GM23338 (cell line): Measurements from ENCODE around the gene KCTD3. TPM values are rescaled to one million over a fixed set of nuclear protein-coding genes. Genes with fewer than 3 reads are reported as not detected.
A peak's percentile ranks its signal among the peaks of the same experiment; 100 is the strongest.

Experiments used
- ATAC-seq: fragments of 200-7000 bp; cut with Tn5 transposase; 3 replicates; pipeline ENCODE4 v1.9.1; 2020
- DNase-seq: peaks from one replicate; pipeline ENCODE4 v3.0.0-alpha.2; 2015; ENCODE audit warnings: low spot score
- H2AFZ ChIP-seq: fragments of 200-600 bp; sonication (generic); 2 replicates; pipeline ENCODE4 v1.8.0; 2016; ENCODE audit warnings: antibody characterized with exemption, mild to moderate bottlenecking, moderate library complexity
- H3F3A ChIP-seq: fragments of 200-600 bp; sonication (generic); replicated peaks from 2 replicates; pipeline ENCODE4 v1.8.0; 2017; ENCODE audit warnings: antibody characterized with exemption, mixed run types, low read depth
- H3K27ac ChIP-seq: fragments of 200-600 bp; sonication (generic); 2 replicates; pipeline ENCODE4 v1.6.1; 2016; ENCODE audit warnings: low read depth
- H3K27me3 ChIP-seq: fragments of 200-600 bp; sonication (generic); 2 replicates; pipeline ENCODE4 v1.8.0; 2016; ENCODE audit warnings: mild to moderate bottlenecking, mixed run types, moderate library complexity; ENCODE audit not compliant: insufficient read depth
- H3K36me3 ChIP-seq: fragments of 200-600 bp; sonication (generic); 2 replicates; pipeline ENCODE4 v1.8.0; 2016; ENCODE audit warnings: mild to moderate bottlenecking; ENCODE audit not compliant: insufficient read depth
- H3K4me1 ChIP-seq: fragments of 200-600 bp; sonication (generic); 2 replicates; pipeline ENCODE4 v1.8.0; 2016; ENCODE audit warnings: mild to moderate bottlenecking, moderate library complexity; ENCODE audit not compliant: insufficient read depth
- H3K4me2 ChIP-seq: fragments of 200-600 bp; sonication (generic); 2 replicates; pipeline ENCODE4 v1.7.1; 2017; ENCODE audit warnings: mixed run types
- H3K4me3 ChIP-seq: fragments of 200-600 bp; sonication (generic); 2 replicates; pipeline ENCODE4 v1.6.1; 2016; ENCODE audit warnings: mixed run types
- H3K79me2 ChIP-seq: fragments of 200-600 bp; sonication (generic); replicated peaks from 2 replicates; pipeline ENCODE4 v1.8.0; 2017; ENCODE audit warnings: mild to moderate bottlenecking; ENCODE audit not compliant: insufficient read depth
- H3K9me2 ChIP-seq: fragments of 200-600 bp; sonication (generic); 2 replicates; pipeline ENCODE4 v1.8.0; 2017; ENCODE audit not compliant: insufficient read depth
- H4K20me1 ChIP-seq: fragments of 200-600 bp; sonication (generic); replicated peaks from 2 replicates; pipeline ENCODE4 v1.8.0; 2017; ENCODE audit warnings: mild to moderate bottlenecking; ENCODE audit not compliant: insufficient read depth
- H3K27ac Mint-ChIP-seq: 2 replicates; pipeline ENCODE4 v1.8.0; 2020; ENCODE audit warnings: inconsistent platforms, mild to moderate bottlenecking, moderate library complexity, mixed read lengths
- H3K27me3 Mint-ChIP-seq: 3 replicates; pipeline ENCODE4 v1.8.0; 2022; ENCODE audit warnings: low read depth, mild to moderate bottlenecking, moderate library complexity, mixed read lengths, inconsistent platforms; ENCODE audit not compliant: insufficient read depth, poor library complexity
- H3K36me3 Mint-ChIP-seq: 3 replicates; pipeline ENCODE4 v1.8.0; 2021; ENCODE audit warnings: low read depth, mild to moderate bottlenecking, inconsistent platforms, moderate library complexity, mixed read lengths
- H3K4me1 Mint-ChIP-seq: 3 replicates; pipeline ENCODE4 v1.8.0; 2020; ENCODE audit warnings: mild to moderate bottlenecking, inconsistent platforms, mixed read lengths
- H3K4me3 Mint-ChIP-seq: 3 replicates; pipeline ENCODE4 v1.8.0; 2021; ENCODE audit warnings: moderate library complexity, mild to moderate bottlenecking, inconsistent platforms, mixed read lengths
- H3K9me3 Mint-ChIP-seq: 3 replicates; pipeline ENCODE4 v1.8.0; 2020; ENCODE audit warnings: moderate library complexity, mild to moderate bottlenecking, inconsistent platforms, mixed read lengths
- CREB1 ChIP-seq: fragments of 250-450 bp; sonication (Bioruptor Pico); IDR thresholded peaks from 2 replicates; pipeline ENCODE4 v1.5.0; 2020; ENCODE audit warnings: low read depth, mild to moderate bottlenecking, moderate library complexity
- ETS1 ChIP-seq: IDR thresholded peaks from 2 replicates; pipeline ENCODE4 v1.6.1; 2016; ENCODE audit warnings: antibody characterized with exemption
- EZH2 ChIP-seq: fragments of 200-600 bp; sonication (generic); IDR thresholded peaks from one replicate; pipeline ENCODE4 v1.8.0; 2017; ENCODE audit warnings: antibody characterized with exemption, mild to moderate bottlenecking, low read depth; ENCODE audit not compliant: unreplicated experiment
- EZH2phosphoT487 ChIP-seq: fragments of 200-600 bp; sonication (generic); IDR thresholded peaks from one replicate; pipeline ENCODE4 v1.8.1; 2018; ENCODE audit warnings: antibody characterized with exemption; ENCODE audit not compliant: unreplicated experiment
- JUNB ChIP-seq: IDR thresholded peaks from one replicate; pipeline ENCODE4 v1.6.1; 2016; ENCODE audit warnings: antibody characterized with exemption; ENCODE audit not compliant: unreplicated experiment
- NANOG ChIP-seq: IDR thresholded peaks from 2 replicates; pipeline ENCODE4 v1.6.1; 2016; ENCODE audit warnings: antibody characterized with exemption, borderline replicate concordance
- POLR2AphosphoS5 ChIP-seq: IDR thresholded peaks from 2 replicates; pipeline ENCODE4 v1.6.1; 2016; ENCODE audit warnings: antibody characterized with exemption, low read depth
- STAT1 ChIP-seq: IDR thresholded peaks from one replicate; pipeline ENCODE4 v1.6.1; 2016; ENCODE audit warnings: antibody characterized with exemption; ENCODE audit not compliant: unreplicated experiment
- ZNF114 ChIP-seq: fragments of 250-450 bp; sonication (Bioruptor Pico); IDR thresholded peaks from 2 replicates; pipeline ENCODE4 v1.5.0; 2020; ENCODE audit warnings: mild to moderate bottlenecking, moderate library complexity
- ZNF331 ChIP-seq: fragments of 250-450 bp; sonication (Bioruptor Pico); IDR thresholded peaks from 2 replicates; pipeline ENCODE4 v1.5.0; 2020; ENCODE audit warnings: low read depth, mild to moderate bottlenecking, moderate library complexity
- polyA plus RNA-seq: library from polyadenylated mRNA; unstranded; fragments of >200 nt; fragmentation: Nextera tagmentation; extraction: Ambion mirVana; gene quantifications from 2 replicates; pipeline ENCODE4 v1.2.1, GENCODE V29; 2016
- total RNA-seq: library from RNA; depleted of rRNA; stranded (reverse); fragments of >200 nt; shearing (Covaris generic); gene quantifications from 2 replicates; pipeline ENCODE4 v1.2.3, GENCODE V29; 2014
- TF ChIP-seq, protein P1 (sequence below): IDR thresholded peaks from one replicate; pipeline ENCODE4 v1.6.1; 2018; ENCODE audit warnings: antibody characterized with exemption; ENCODE audit not compliant: unreplicated experiment
- TF ChIP-seq, protein P2 (sequence below), 2 experiments: fragments of 200-600 bp in 1 of 2; sonication (generic) in 1 of 2; conservative IDR thresholded peaks; 2 replicates each; pipeline versions ENCODE4 v1.5.1 to v1.6.1; 2016 to 2017; ENCODE audit warnings: antibody characterized with exemption in 2 of 2, low read depth in 2 of 2, mild to moderate bottlenecking in 2 of 2, moderate library complexity in 1 of 2

KCTD3 gene
- total and polyA plus RNA-seq, 2 experiments from 2014 or later, result 29.4 to 60.3 TPM

GRCh38 chr1:215601276-215601675 is 34.2 kb downstream of the KCTD3 start:
- Histone ChIP-seq H3K27me3 (no peaks in the 10 kb centered on the region), H3K27ac (no peak overlapping the region), H3K79me2 (no peaks in the 10 kb centered on the region), H3K4me3 (no peak overlapping the region), H2AFZ (no peak overlapping the region), H3K36me3 (no peaks in the 10 kb centered on the region), H4K20me1 (no peaks in the 10 kb centered on the region; the same call in 1 of the 2 replicates), H3K4me1 (peaks cover 12% of the 10 kb centered on the region), H3K4me2 (no peak overlapping the region), H3K9me2 (no peaks in the 10 kb centered on the region), H3F3A (no peaks in the 10 kb centered on the region)
- Mint-ChIP-seq H3K36me3 (peaks cover 14% of the 10 kb centered on the region; the same call in 2 of the 3 replicates), H3K4me3 (no peak overlapping the region), H3K27ac (peak overlapping the region; percentile 57; the same call in 1 of the 2 replicates), H3K27me3 (no peaks in the 10 kb centered on the region), H3K4me1 (peaks cover 33% of the 10 kb centered on the region), H3K9me3 (no peaks in the 10 kb centered on the region)
- DNase-seq (no peak), ATAC-seq (no peak)
- TF ChIP-seq, protein P1, sequence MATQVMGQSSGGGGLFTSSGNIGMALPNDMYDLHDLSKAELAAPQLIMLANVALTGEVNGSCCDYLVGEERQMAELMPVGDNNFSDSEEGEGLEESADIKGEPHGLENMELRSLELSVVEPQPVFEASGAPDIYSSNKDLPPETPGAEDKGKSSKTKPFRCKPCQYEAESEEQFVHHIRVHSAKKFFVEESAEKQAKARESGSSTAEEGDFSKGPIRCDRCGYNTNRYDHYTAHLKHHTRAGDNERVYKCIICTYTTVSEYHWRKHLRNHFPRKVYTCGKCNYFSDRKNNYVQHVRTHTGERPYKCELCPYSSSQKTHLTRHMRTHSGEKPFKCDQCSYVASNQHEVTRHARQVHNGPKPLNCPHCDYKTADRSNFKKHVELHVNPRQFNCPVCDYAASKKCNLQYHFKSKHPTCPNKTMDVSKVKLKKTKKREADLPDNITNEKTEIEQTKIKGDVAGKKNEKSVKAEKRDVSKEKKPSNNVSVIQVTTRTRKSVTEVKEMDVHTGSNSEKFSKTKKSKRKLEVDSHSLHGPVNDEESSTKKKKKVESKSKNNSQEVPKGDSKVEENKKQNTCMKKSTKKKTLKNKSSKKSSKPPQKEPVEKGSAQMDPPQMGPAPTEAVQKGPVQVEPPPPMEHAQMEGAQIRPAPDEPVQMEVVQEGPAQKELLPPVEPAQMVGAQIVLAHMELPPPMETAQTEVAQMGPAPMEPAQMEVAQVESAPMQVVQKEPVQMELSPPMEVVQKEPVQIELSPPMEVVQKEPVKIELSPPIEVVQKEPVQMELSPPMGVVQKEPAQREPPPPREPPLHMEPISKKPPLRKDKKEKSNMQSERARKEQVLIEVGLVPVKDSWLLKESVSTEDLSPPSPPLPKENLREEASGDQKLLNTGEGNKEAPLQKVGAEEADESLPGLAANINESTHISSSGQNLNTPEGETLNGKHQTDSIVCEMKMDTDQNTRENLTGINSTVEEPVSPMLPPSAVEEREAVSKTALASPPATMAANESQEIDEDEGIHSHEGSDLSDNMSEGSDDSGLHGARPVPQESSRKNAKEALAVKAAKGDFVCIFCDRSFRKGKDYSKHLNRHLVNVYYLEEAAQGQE, result no peak
- TF ChIP-seq JUNB, result no peak
- TF ChIP-seq ETS1, result no peak
- no peak for TF ChIP-seq ZNF331 (CRISPR knock-in tag)
- no peak for TF ChIP-seq EZH2
- TF ChIP-seq POLR2AphosphoS5, result no peak
- no peak for TF ChIP-seq NANOG
- TF ChIP-seq CREB1 (CRISPR knock-in tag), result no peak

- peaks cover 4% of the 10 kb centered on the region; the same call in 1 of the 2 replicates for H3K36me3 ChIP-seq
- H3K4me3 Mint-ChIP-seq, result no peak overlapping the region
- H4K20me1 ChIP-seq, result no peaks in the 10 kb centered on the region; the same call in 1 of the 2 replicates
- H3K4me3 ChIP-seq, result no peak overlapping the region
- peaks cover 12% of the 10 kb centered on the region for H3K4me1 ChIP-seq
- no peak overlapping the region for H2AFZ ChIP-seq
- H3K4me2 ChIP-seq, result no peak overlapping the region
- no peaks in the 10 kb centered on the region for H3F3A ChIP-seq
- peaks cover 30% of the 10 kb centered on the region for H3K4me1 Mint-ChIP-seq
- no peak overlapping the region for H3K27ac Mint-ChIP-seq
- H3K9me3 Mint-ChIP-seq, result no peaks in the 10 kb centered on the region
- no peaks in the 10 kb centered on the region for H3K27me3 ChIP-seq
- TF ChIP-seq, protein P1, result no peak
- TF ChIP-seq ZNF114 (CRISPR knock-in tag), result no peak
- no peak for TF ChIP-seq EZH2
- no peak for TF ChIP-seq EZH2phosphoT487
- TF ChIP-seq NANOG, result no peak
- TF ChIP-seq, protein P2, sequence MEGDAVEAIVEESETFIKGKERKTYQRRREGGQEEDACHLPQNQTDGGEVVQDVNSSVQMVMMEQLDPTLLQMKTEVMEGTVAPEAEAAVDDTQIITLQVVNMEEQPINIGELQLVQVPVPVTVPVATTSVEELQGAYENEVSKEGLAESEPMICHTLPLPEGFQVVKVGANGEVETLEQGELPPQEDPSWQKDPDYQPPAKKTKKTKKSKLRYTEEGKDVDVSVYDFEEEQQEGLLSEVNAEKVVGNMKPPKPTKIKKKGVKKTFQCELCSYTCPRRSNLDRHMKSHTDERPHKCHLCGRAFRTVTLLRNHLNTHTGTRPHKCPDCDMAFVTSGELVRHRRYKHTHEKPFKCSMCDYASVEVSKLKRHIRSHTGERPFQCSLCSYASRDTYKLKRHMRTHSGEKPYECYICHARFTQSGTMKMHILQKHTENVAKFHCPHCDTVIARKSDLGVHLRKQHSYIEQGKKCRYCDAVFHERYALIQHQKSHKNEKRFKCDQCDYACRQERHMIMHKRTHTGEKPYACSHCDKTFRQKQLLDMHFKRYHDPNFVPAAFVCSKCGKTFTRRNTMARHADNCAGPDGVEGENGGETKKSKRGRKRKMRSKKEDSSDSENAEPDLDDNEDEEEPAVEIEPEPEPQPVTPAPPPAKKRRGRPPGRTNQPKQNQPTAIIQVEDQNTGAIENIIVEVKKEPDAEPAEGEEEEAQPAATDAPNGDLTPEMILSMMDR (conservative IDR thresholded peaks at IDR 0.05; ENCODE audit: low read depth in 2 of 2), result no peak
- TF ChIP-seq POLR2AphosphoS5, result no peak
- TF ChIP-seq ETS1, result no peak
- no peak for TF ChIP-seq STAT1
- no peak for TF ChIP-seq JUNB
- no peaks in the 10 kb centered on the region for H3K79me2 ChIP-seq
- H3K9me2 ChIP-seq, result no peaks in the 10 kb centered on the region
- peaks cover 4% of the 10 kb centered on the region; the same call in 1 of the 3 replicates for H3K36me3 Mint-ChIP-seq
- no peaks in the 10 kb centered on the region for H3K27me3 Mint-ChIP-seq
- H3K27ac ChIP-seq, result no peak overlapping the region
- DNase-seq (no peak), ATAC-seq (no peak)
Observed at GRCh38 chr1:215603319-215603718, 36.2 kb downstream of the KCTD3 start.
